HEK293T (cell line): ENCODE results near the gene GLMN.

ENCODE experiments used
- CTCF ChIA-PET: fragments of 350-600 bp; formaldehyde crosslinking; extraction: SDS; loops from one replicate; lab custom pipeline; 2021; ENCODE audit warnings: antibody characterized with exemption, inconsistent platforms; lab: Yijun Ruan, JAX
- POLR2A ChIA-PET: fragments of 350-600 bp; formaldehyde crosslinking; extraction: SDS; loops from one replicate; lab custom pipeline; 2020; ENCODE audit warnings: antibody characterized with exemption, inconsistent platforms; lab: Yijun Ruan, JAX
- DNase-seq: peaks from one replicate; pipeline ENCODE4 v3.0.0; 2012; ENCODE audit warnings: mixed read lengths; ENCODE audit errors: extremely low spot score
- ARNT ChIP-seq: fragments of 450-650 bp; IDR thresholded peaks from 2 replicates; pipeline ENCODE4 v1.6.1; 2017; ENCODE audit warnings: mild to moderate bottlenecking
- BHLHE40 ChIP-seq: fragments of 450-650 bp; IDR thresholded peaks from 2 replicates; pipeline ENCODE4 v1.6.1; 2016; ENCODE audit warnings: mild to moderate bottlenecking, moderate library complexity, borderline replicate concordance
- CTBP1 ChIP-seq: fragments of 450-650 bp; IDR thresholded peaks from 2 replicates; pipeline ENCODE4 v1.6.1; 2016; ENCODE audit warnings: borderline replicate concordance
- ELF4 ChIP-seq: fragments of 450-650 bp; IDR thresholded peaks from 2 replicates; pipeline ENCODE4 v1.6.1; 2017; ENCODE audit warnings: antibody characterized with exemption
- FOXA1 ChIP-seq: fragments of 450-650 bp; IDR thresholded peaks from 2 replicates; pipeline ENCODE4 v1.6.1; 2016; ENCODE audit warnings: mild to moderate bottlenecking
- FOXK2 ChIP-seq: fragments of 450-650 bp; IDR thresholded peaks from 2 replicates; pipeline ENCODE4 v1.6.1; 2016; ENCODE audit warnings: mild to moderate bottlenecking
- FOXM1 ChIP-seq: fragments of 450-650 bp; IDR thresholded peaks from 2 replicates; pipeline ENCODE4 v1.6.1; 2017; ENCODE audit warnings: mild to moderate bottlenecking, borderline replicate concordance
- HDGF ChIP-seq: fragments of 450-650 bp; IDR thresholded peaks from 2 replicates; pipeline ENCODE4 v1.6.1; 2017; ENCODE audit warnings: antibody characterized with exemption, borderline replicate concordance
- L3MBTL2 ChIP-seq: fragments of 450-650 bp; conservative IDR thresholded peaks from 2 replicates; pipeline ENCODE4 v1.6.1; 2016; ENCODE audit warnings: mild to moderate bottlenecking
- LEF1 ChIP-seq: fragments of 450-650 bp; IDR thresholded peaks from 2 replicates; pipeline ENCODE4 v1.6.1; 2017; ENCODE audit warnings: mild to moderate bottlenecking, borderline replicate concordance
- NFRKB ChIP-seq: fragments of 450-650 bp; IDR thresholded peaks from 2 replicates; pipeline ENCODE4 v1.6.1; 2016; ENCODE audit warnings: mild to moderate bottlenecking, moderate library complexity
- PKNOX1 ChIP-seq: fragments of 450-650 bp; IDR thresholded peaks from 2 replicates; pipeline ENCODE4 v1.6.1; 2016
- SP1 ChIP-seq: fragments of 450-650 bp; IDR thresholded peaks from 2 replicates; pipeline ENCODE4 v1.6.1; 2017
- SUZ12 ChIP-seq: fragments of 450-650 bp; IDR thresholded peaks from 2 replicates; pipeline ENCODE4 v1.6.1; 2016; ENCODE audit warnings: mild to moderate bottlenecking
- TARDBP ChIP-seq: fragments of 450-650 bp; IDR thresholded peaks from 2 replicates; pipeline ENCODE4 v1.6.1; 2016
- ZNF384 ChIP-seq: fragments of 450-650 bp; IDR thresholded peaks from 2 replicates; pipeline ENCODE4 v1.6.1; 2016

Gene GLMN

GRCh38 chr1:92317836-92318493, 19.2 kb upstream of the GLMN start:
- TF ChIP-seq HDGF (no peak), PKNOX1 (no peak), ARNT (no peak), SP1 (no peak), SUZ12 (no peak), BHLHE40 (no peak)
- POLR2A ChIA-PET, result interaction anchor here (1.3 kb wide), 1 partner anchor 19 kb away, joined by 5 read pairs; the partner anchor contains the start of genes GLMN and RPAP2
- CTCF ChIA-PET, result interaction anchor here (0.6 kb wide), 3 partner anchors 9 to 288 kb away, joined by 3 to 7 read pairs (median 3); no protein-coding TSS in a partner anchor
- no peak for DNase-seq

GRCh38 chr1:92315766-92316599, 17.2 kb upstream of the GLMN start:
- no peak for DNase-seq
- ChIA-PET CTCF (interaction anchor here (0.6 kb wide), 1 partner anchor 9 kb away, joined by 3 read pairs; no protein-coding TSS in a partner anchor), POLR2A (no interaction called here)
- TF ChIP-seq BHLHE40, result no peak
- TF ChIP-seq L3MBTL2, result no peak
- TF ChIP-seq PKNOX1, result no peak
- TF ChIP-seq SUZ12, result no peak
- TF ChIP-seq ZNF384, result no peak
- no peak for TF ChIP-seq HDGF
- no peak for TF ChIP-seq NFRKB
- no peak for TF ChIP-seq FOXK2
- TF ChIP-seq ARNT, result no peak
- no peak for TF ChIP-seq FOXA1
- TF ChIP-seq ELF4, result no peak
- TF ChIP-seq TARDBP, result no peak
- no peak for TF ChIP-seq FOXM1
- no peak for TF ChIP-seq CTBP1

GRCh38 chr1:92314024-92314423, 15.2 kb upstream of the GLMN start:
- no peak for TF ChIP-seq CTBP1
- no peak for TF ChIP-seq HDGF
- no peak for TF ChIP-seq ELF4
- TF ChIP-seq L3MBTL2, result no peak
- no peak for TF ChIP-seq FOXK2
- no peak for TF ChIP-seq LEF1
- DNase-seq, result no peak
- ChIA-PET POLR2A (no interaction called here), CTCF (interaction anchor here (1.3 kb wide), 1 partner anchor 22 kb away, joined by 3 read pairs; no protein-coding TSS in a partner anchor)

GRCh38 chr1:92310185-92310597, 11.4 kb upstream of the GLMN start:
- TF ChIP-seq ELF4 (no peak), FOXA1 (no peak), ZNF384 (no peak), HDGF (no peak), PKNOX1 (no peak), FOXM1 (no peak), LEF1 (no peak), CTBP1 (no peak), NFRKB (no peak), FOXK2 (no peak), ARNT (no peak), L3MBTL2 (no peak), TARDBP (no peak), BHLHE40 (no peak), SP1 (no peak), SUZ12 (no peak)
- peak; percentile 28 for DNase-seq
- CTCF ChIA-PET, result interaction anchor here (0.6 to 1.0 kb wide), 5 partner anchors 9 to 589 kb away, joined by 3 to 5 read pairs (median 4); no protein-coding TSS in a partner anchor
- POLR2A ChIA-PET, result interaction anchor here (1.2 to 1.5 kb wide), 3 partner anchors 11 to 176 kb away, joined by 3 read pairs; partner anchors contain the start of genes GLMN and RPAP2

- TF ChIP-seq L3MBTL2 (no peak), ARNT (no peak), PKNOX1 (no peak), HDGF (no peak), ZNF384 (no peak), LEF1 (no peak), FOXM1 (no peak), ELF4 (no peak), TARDBP (no peak), SP1 (no peak), BHLHE40 (no peak), SUZ12 (no peak), NFRKB (no peak), FOXK2 (no peak)
- POLR2A ChIA-PET, result no interaction called here
- DNase-seq, result no peak
- CTCF ChIA-PET, result interaction anchor here (0.6 to 0.9 kb wide), 2 partner anchors 16 to 441 kb away, joined by 3 to 4 read pairs; no protein-coding TSS in a partner anchor
Measured at GRCh38 chr1:92307980-92308379, 9.2 kb upstream of the GLMN start.
